Activated T-helper 1 cell treated with anti-CD3 and anti-CD28 coated beads, Interleukin-2, amount 50 U/mL, for 16 hours (primary cell): ENCODE data around the gene TCF7L2.
"Not testable (repeated sequence)": the region's sequence is repeated elsewhere in the genome, so short reads cannot be mapped to it uniquely, and the experiment has no call there.

Experiments
- DNase-seq, 2 donors: peaks; one replicate each; pipeline ENCODE4 v3.0.0-alpha.2; 2020; ENCODE audit warnings: low read depth in 1 of 2, low spot score in 1 of 2

Gene TCF7L2

GRCh38 chr10:113089551-113089950 is 139.5 kb downstream of the TCF7L2 start:
- DNase-seq: no peak

- DNase-seq: no peak
Measured at GRCh38 chr10:113091920-113092319, 141.9 kb downstream of the TCF7L2 start.

GRCh38 chr10:113093188-113094113 is 143.4 kb downstream of the TCF7L2 start:
- DNase-seq: no peak

GRCh38 chr10:113094114-113094486 is 144.1 kb downstream of the TCF7L2 start:
- no peak for DNase-seq

- no peak for DNase-seq
Measured at GRCh38 chr10:113095419-113096127, 145.5 kb downstream of the TCF7L2 start.

- no peak for DNase-seq
Measured at GRCh38 chr10:113096128-113096996, 146.3 kb downstream of the TCF7L2 start.

GRCh38 chr10:113097036-113097435 is 147.0 kb downstream of the TCF7L2 start:
- DNase-seq: no peak

GRCh38 chr10:113099431-113100183 is 149.6 kb downstream of the TCF7L2 start:
- no peak for DNase-seq

GRCh38 chr10:113100281-113100680 is 150.2 kb downstream of the TCF7L2 start:
- DNase-seq: no peak

- DNase-seq: no peak
Measured at GRCh38 chr10:113103131-113103840, 153.2 kb downstream of the TCF7L2 start.

GRCh38 chr10:113104047-113104446 is 154.0 kb downstream of the TCF7L2 start:
- DNase-seq: no peak

- no peak for DNase-seq
Measured at GRCh38 chr10:113108194-113108835, 158.3 kb downstream of the TCF7L2 start.

- DNase-seq: no peak
Measured at GRCh38 chr10:113108948-113109347, 158.9 kb downstream of the TCF7L2 start.

GRCh38 chr10:113109482-113109881 is 159.4 kb downstream of the TCF7L2 start:
- not testable (repeated sequence) for DNase-seq

- DNase-seq: no peak
Measured at GRCh38 chr10:113111260-113111659, 161.2 kb downstream of the TCF7L2 start.

GRCh38 chr10:113111900-113112853 is 162.1 kb downstream of the TCF7L2 start:
- DNase-seq: no peak

- DNase-seq: no peak
Measured at GRCh38 chr10:113113241-113113640, 163.2 kb downstream of the TCF7L2 start.

- DNase-seq: no peak
Measured at GRCh38 chr10:113113918-113114317, 163.9 kb downstream of the TCF7L2 start.
